ENCODE data around the gene NCOR1.

NCOR1 gene

GRCh38 chr17:16025202-16025601 lies 190.1 kb downstream of the NCOR1 start:
- no peak for DNase-seq

- DNase-seq: no peak
Observed at GRCh38 chr17:16023881-16024280, 191.5 kb downstream of the NCOR1 start.

- no peak for DNase-seq
Observed at GRCh38 chr17:16019347-16019746, 196.0 kb downstream of the NCOR1 start.

- DNase-seq: no peak
Observed at GRCh38 chr17:16013943-16014407, 201.4 kb downstream of the NCOR1 start.

- DNase-seq: no peak
Observed at GRCh38 chr17:16007439-16007838, 207.9 kb downstream of the NCOR1 start.

GRCh38 chr17:16005636-16006035 lies 209.7 kb downstream of the NCOR1 start:
- no peak for DNase-seq

GRCh38 chr17:16003841-16004240 lies 211.5 kb downstream of the NCOR1 start:
- no peak for DNase-seq

GRCh38 chr17:16002708-16003260 lies 212.6 kb downstream of the NCOR1 start:
- DNase-seq: no peak

GRCh38 chr17:16001226-16001897 lies 214.0 kb downstream of the NCOR1 start:
- no peak for DNase-seq

GRCh38 chr17:15999974-16000827 lies 215.1 kb downstream of the NCOR1 start:
- no peak for DNase-seq

- peak; percentile 97 for DNase-seq
Observed at GRCh38 chr17:15999141-15999973, 216.0 kb downstream of the NCOR1 start, which contains the start of the genes TTC19 and ZSWIM7. TTC19 (plus strand) TSS chr17:15999824; CDS start chr17:15999849, 25 bp downstream. ZSWIM7 (minus strand) TSS chr17:15999704; CDS start chr17:15999594, 110 bp downstream.

- no peak for DNase-seq
Observed at GRCh38 chr17:15998031-15998562, 217.2 kb downstream of the NCOR1 start.

GRCh38 chr17:15996322-15996721 lies 219.0 kb downstream of the NCOR1 start:
- DNase-seq: no peak

GRCh38 chr17:15981646-15982580 lies 233.4 kb downstream of the NCOR1 start:
- DNase-seq: no peak

GRCh38 chr17:15981208-15981607 lies 234.1 kb downstream of the NCOR1 start:
- DNase-seq: no peak

All from left hindlimb (tissue), 1 donor.